ENCODE results near the gene VARS1. TPM values are rescaled to one million over a fixed set of nuclear protein-coding genes. Genes with fewer than 3 reads are reported as not detected.
A peak's percentile ranks its signal among the peaks of the same experiment; 100 is the strongest.
"Not testable (repeated sequence)": the region's sequence is repeated elsewhere in the genome, so short reads cannot be mapped to it uniquely, and the experiment has no call there.

Gene VARS1
- total RNA-seq, 2 donors from 2014 or later, result 57.7 to 127 TPM

DNA sequence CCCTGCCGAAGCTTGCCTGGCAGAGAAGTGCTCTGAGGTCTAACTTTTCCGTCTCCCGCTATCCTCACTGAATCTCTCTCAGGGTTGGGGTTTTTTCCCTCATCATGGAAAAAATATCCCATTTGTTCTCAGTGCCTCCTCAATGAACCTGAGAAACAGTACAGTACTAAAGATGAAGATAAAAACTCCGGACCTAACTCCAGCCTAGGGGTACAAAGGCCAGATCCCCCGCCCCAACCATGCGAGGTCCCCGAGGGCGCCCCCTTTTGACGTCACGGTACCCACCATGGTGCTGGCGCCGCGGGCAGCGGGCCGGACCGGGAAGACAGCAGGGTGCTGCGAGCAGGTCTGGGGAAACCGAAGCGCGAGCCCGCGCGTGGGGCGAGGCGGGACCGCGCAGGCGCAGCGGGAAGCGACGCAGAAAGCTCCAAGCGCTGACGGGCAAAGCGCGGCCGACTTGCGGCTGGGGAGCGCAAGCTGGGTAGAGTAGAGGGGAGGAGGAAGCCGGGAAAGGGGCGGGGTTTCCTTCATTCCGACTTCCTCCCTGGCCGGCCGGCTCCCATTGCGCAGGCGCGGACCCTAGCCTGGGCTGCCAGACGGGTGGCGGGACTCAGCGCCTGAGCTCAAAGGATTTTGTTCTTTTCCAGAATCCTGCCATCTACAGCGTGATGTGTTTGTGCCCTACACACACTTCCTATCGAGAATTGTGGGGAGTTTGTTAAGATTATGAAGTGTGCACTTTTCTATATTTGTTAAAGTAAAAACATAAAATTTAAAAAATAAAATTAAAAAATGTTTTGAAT is 11.1 kb upstream of the VARS1 start, which contains the start of gene LSM2:
Gene LSM2 (minus strand): TSS at position 497 of the 803 bp plus-strand sequence. CDS start 209 bp downstream, at position 288.
- H3K27ac Mint-ChIP-seq, result peak within 1 kb of the TSS; percentile 95 to 96
- DNase-seq (ENCODE audit: low spot score in 2 of 2) (peak; percentile 98 to 99), ATAC-seq (peak; percentile 99)
- H3K9me3 Mint-ChIP-seq, result no peaks in the 10 kb centered on the region
- H3K36me3 Mint-ChIP-seq, result peaks cover 11 to 17% of the 10 kb centered on the region in 2 donors

DNA sequence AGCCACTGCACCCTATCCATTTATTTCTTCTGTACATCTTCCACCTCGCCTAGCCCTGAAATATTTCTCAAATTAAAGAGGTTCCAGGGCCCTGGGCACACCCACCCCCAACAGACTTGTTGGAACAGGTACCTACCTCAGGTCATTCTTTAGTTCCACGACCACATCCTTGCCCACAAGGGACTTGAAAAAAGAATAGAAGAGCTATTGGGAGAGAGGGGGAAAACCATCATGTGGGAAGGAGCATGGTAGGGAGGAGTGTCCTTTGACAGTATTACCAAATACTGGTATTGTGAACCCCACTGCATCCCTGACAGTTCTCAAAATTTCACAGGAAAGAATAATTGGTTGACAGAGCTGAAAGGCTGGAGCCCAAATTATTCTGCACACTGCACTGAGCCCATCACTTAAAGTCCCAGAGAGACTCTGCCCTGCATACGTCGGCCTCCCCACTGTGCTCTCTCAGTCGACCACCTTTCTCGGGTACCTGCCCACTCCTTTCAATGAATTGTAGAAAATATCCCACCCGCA is 10.5 kb upstream of the VARS1 start:
- Mint-ChIP-seq H3K9me3 (no peaks in the 10 kb centered on the region), H3K36me3 (peaks cover 11 to 22% of the 10 kb centered on the region in 2 donors), H3K27ac (peak overlapping the region; percentile 95 to 96)
- DNase-seq (ENCODE audit: low spot score in 2 of 2) (no peak), ATAC-seq (peak; percentile 12 to 13)

DNA sequence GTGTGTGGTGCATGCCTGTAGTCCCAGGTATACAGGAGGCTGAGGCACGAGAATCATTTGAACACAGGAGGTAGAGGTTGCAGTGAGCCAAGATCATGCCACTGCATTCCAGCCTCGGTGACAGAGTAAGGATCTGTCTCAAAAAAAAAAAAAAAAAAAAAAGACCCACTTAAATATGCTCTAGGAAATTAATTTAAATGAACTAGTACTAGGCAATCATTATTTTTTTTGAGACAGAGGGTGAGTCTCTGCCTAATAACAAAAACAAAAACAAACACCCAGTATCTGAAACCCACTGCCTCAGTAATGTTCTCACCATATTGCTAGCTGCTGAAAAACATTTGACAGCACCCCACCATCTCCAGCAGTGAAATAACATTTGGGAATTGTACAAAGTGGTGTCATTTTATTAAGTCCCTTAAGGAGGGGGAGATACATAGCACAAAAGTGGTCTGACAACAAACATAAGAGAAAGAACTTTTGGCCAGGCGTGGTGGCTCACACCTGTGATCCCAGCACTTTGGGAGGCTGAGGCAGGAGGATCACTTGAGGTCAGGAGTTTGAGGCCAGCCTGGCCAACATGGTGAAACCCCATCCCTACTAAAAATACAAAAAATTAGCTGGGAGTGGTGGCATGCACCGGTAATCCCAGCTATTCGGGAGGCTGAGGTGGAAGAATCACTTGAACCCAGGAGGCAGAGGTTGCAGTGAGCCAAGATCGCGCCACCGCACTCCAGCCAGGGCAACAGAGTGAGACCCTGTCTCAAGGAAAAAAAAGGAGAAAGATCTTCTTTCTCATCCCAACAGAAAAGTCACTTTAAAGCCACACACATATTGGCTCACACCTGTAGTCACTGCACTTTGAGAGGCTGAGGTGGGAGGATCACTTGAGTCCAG is 5.7 kb upstream of the VARS1 start:
- not testable (repeated sequence) for DNase-seq (ENCODE audit: low spot score in 2 of 2); ATAC-seq; H3K27ac Mint-ChIP-seq; H3K9me3 Mint-ChIP-seq
- peaks cover 6 to 19% of the 10 kb centered on the region in 2 donors for H3K36me3 Mint-ChIP-seq

DNA sequence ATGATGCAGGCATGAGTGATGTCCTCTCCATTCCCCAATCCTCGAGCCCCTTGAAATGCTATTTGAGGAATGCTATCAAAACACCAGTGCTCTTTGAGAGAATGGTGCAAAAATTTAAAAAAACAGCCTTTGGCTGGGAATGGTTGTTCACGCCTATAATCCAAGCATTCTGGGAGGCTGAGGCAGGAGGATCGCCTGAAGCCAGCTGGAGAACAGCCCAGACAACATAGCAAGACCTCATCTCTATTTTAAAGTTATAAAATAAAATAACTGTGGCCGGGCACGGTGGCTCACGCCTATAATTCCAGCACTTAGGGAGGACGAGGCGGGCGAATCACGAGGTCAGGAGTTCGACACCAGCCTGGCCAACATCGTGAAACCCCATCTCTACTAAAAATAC is 4.2 kb upstream of the VARS1 start:
- Mint-ChIP-seq H3K27ac (no peak overlapping the region), H3K36me3 (peaks cover 0 to 19% of the 10 kb centered on the region in 2 donors), H3K9me3 (no peaks in the 10 kb centered on the region)
- no peak for DNase-seq (ENCODE audit: low spot score in 2 of 2)
- no peak for ATAC-seq

DNA sequence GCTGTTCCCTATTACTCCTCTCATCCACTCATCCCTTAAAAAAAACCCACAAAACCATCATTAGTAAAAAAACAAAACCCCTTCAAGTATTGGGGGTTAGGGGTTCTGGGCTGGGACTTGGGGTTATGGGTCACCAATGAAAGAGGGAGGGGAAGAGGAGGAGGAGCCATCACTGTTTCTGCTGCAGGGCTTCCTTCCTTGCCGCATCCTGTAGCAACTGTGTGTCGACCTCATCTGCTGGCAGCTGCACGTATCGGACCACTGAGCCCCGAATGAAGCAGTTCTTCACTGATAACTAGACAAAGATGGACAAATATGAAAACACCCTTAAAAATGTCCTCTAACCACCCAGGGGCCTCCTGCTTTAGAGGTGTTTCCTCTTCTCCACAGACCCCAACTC is 2.0 kb upstream of the VARS1 start:
- DNase-seq (ENCODE audit: low spot score in 2 of 2), result no peak
- no peaks in the 10 kb centered on the region for H3K9me3 Mint-ChIP-seq
- ATAC-seq, result no peak
- H3K36me3 Mint-ChIP-seq, result peaks cover 0 to 12% of the 10 kb centered on the region in 2 donors
- H3K27ac Mint-ChIP-seq, result peak overlapping the region; percentile 13 to 79

DNA sequence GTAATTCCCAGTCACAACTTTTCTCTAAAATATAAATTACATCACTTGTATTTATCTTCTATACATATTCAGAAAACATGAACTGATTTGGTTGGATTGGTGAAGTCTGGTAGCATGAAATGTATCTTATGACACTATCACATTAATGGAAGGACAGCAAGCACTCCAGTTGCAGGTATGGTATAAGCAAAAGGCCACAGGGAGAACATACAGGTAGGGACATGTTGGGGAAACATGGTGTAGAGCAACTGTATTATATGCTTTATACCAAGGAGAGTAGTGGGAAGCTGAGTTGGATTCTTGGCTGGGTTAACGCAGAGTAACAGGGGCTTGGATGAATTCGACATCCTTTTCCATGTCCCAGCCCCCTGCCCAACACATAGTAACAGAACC is 1.4 kb upstream of the VARS1 start:
- peaks cover 0 to 12% of the 10 kb centered on the region in 2 donors for H3K36me3 Mint-ChIP-seq
- H3K27ac Mint-ChIP-seq, result peak overlapping the region; percentile 13

DNA sequence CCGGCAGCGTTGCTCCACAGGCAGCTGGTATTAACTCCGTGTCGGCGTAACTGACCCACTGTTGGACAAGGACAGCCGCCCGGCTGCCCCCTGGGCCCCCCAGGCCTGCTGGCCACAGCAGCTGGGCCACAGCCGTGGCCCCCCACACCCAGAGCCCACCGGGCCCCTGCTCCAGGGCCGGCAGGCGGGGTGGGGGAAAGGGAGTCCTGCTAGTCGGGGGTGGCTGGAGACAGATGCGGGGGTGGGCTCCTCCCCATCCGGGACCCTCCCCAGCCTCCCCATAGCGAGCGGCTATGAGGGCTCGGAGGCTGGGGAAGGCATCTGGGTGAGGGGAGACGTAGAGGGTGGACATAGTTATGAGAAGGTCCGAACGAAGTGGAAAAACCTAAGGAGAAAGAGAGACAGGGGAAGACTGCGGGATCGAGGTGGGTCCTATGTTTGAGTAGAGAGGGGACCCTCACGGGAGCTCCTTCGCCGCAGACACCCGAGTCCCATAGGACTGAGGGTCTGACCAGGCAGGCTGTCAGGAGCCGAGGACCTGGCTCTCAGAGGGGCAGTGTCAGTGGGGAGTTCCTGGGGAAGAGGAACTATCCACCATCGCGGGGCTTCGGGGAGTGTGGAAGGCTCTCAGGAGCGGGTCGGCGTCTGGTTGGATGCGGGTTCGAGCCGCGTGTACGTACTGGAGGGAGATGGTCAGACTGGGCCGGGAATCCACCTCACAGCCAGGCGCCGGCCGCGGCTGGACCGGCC is 511 bp downstream of the VARS1 start:
- Mint-ChIP-seq H3K36me3 (peaks cover 5 to 12% of the 10 kb centered on the region in 2 donors), H3K9me3 (no peaks in the 10 kb centered on the region), H3K27ac (peak overlapping the region; percentile 91 to 100)
- ATAC-seq (peak in 1 of 2 donors; percentile 1), DNase-seq (ENCODE audit: low spot score in 2 of 2) (no peak)

More for the DNA sequence above, 1.4 kb upstream of the VARS1 start:
- H3K9me3 Mint-ChIP-seq, result no peaks in the 10 kb centered on the region
- no peak for DNase-seq (ENCODE audit: low spot score in 2 of 2)
- no peak for ATAC-seq

DNA sequence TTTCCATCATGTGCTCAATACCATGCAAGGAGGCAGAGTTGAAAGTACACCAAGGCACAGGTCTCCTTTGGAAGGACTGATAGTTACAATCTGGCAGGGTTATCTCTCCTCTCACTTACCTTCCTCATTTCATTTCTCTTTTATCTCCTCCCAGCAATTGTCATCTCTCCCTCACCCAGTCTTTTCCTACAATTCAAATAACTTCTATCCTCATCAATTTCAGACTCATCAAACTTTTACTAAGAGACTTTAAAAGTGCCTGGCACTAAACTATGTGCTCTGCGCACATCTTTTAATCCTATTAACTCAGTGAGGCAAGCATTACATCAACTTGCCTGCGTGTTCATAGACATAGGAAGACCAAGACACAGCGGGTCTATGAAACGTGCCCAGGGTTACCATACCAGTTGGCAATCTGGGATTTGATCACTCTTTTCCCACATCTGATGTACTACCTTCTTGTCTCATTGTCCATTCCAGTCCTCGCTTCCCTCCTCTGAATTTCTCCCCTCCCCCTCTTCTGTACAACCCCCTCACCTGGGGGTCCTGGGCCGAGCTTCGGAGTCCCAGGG is 1.2 kb downstream of the VARS1 start:
- Mint-ChIP-seq H3K36me3 (peaks cover 5 to 16% of the 10 kb centered on the region in 2 donors), H3K27ac (peak overlapping the region; percentile 81 to 91), H3K9me3 (no peaks in the 10 kb centered on the region)
- no peak for ATAC-seq
- DNase-seq (ENCODE audit: low spot score in 2 of 2), result no peak

DNA sequence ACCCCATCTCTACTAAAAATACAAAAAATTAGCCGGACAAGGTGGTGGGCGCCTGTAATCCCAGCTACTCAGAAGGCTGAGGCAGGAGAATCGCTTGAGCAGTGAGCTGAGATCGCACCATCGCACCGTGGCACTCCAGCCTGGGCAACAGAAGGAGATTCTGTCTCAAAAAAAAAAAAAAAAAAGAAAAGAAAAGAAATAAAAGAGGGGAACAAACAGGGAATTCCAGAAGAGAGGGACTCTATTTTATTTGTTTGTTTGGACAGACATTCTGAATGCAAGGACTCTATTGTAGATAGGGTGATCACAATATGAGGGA is 1.7 kb downstream of the VARS1 start:
- H3K9me3 Mint-ChIP-seq; DNase-seq (ENCODE audit: low spot score in 2 of 2); ATAC-seq: not testable (repeated sequence)
- peaks cover 5 to 18% of the 10 kb centered on the region in 2 donors for H3K36me3 Mint-ChIP-seq
- H3K27ac Mint-ChIP-seq, result peak overlapping the region; percentile 18 to 91

DNA sequence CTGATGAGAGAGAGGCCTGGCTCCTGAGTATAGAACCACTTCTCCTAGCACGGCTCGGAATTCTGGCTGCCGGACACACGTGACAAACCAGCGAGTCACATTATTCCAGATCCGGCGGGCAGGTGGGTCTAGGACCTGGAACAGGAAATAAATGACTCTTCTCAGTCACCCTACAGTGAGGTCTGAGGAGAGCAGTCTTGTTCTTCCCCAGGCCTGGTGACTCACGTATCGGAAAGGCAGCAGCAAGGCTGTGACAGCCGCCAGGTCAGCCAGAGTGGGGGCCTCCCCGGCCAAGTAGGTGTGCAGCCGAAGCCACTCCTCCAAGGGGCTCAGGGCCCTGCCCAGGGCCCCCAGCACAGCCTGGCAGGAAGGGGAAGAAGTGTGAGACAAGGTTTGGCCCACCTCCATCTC is 2.8 kb downstream of the VARS1 start:
- peak overlapping the region in 1 of 2 donors; percentile 91 for H3K27ac Mint-ChIP-seq
- H3K36me3 Mint-ChIP-seq, result peaks cover 5 to 18% of the 10 kb centered on the region in 2 donors
- peak in 1 of 2 donors; percentile 26 for ATAC-seq

DNA sequence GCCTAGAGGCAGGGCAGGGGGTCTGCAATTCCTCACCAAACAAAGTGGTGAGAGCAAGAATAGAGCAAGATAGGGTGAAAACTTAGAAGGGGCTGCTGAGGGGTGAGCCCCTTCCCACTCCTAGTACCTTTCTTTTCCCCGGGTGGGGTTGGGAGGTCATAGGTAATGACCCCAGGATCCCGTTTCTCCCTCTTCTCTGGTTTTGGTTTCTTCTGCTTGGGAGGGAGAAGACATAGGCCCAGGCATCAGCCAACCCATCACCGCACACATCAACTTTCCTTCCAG is 3.5 kb downstream of the VARS1 start:
- H3K27ac Mint-ChIP-seq, result peak overlapping the region in 1 of 2 donors; percentile 91
- no peak for DNase-seq (ENCODE audit: low spot score in 2 of 2)
- no peaks in the 10 kb centered on the region for H3K9me3 Mint-ChIP-seq
- ATAC-seq, result no peak
- peaks cover 5 to 18% of the 10 kb centered on the region in 2 donors for H3K36me3 Mint-ChIP-seq

More for the DNA sequence above, 2.8 kb downstream of the VARS1 start:
- H3K9me3 Mint-ChIP-seq, result no peaks in the 10 kb centered on the region
- DNase-seq (ENCODE audit: low spot score in 2 of 2), result no peak

DNA sequence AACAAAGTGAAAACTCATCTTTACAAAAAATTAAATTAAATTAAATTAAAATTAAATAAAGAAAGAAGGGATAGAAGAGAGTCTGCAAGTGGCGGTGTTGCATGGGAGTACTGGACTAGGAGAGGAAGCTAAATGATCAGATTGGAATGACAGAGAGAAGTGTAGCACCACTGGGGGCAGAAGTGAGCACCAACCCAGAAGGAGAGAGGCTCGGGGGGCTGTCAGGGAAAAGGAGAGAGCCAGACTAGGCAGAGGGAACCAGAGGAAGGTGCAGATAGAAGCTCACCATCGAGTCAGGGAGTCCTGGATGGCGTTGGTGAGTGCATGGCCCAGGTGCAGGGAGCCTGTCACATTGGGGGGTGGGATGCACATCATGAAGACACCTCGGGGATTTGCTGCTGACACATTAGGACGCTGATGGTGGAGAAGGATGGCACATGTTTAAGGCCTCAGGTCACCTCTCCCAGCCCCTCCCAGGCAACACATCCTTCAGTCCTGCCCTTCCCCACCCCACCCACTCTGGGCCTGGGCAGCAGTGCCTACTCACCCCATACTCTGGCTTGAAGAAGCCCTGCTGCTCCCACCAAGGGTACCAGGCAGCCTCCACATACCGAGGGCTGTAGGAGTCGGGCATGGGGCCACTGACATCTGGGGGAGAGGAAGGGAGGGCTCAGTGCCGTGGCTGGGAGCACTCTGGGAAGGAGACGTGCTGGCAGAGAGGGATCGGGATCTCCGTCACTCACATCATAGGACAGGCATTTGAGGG is 4.0 kb downstream of the VARS1 start:
- peak overlapping the region in 1 of 2 donors; percentile 8 for H3K27ac Mint-ChIP-seq
- H3K9me3 Mint-ChIP-seq, result no peaks in the 10 kb centered on the region
- H3K36me3 Mint-ChIP-seq, result peaks cover 5 to 18% of the 10 kb centered on the region in 2 donors
- DNase-seq (ENCODE audit: low spot score in 2 of 2), result peak in 1 of 2 donors; percentile 57
- no peak for ATAC-seq

DNA sequence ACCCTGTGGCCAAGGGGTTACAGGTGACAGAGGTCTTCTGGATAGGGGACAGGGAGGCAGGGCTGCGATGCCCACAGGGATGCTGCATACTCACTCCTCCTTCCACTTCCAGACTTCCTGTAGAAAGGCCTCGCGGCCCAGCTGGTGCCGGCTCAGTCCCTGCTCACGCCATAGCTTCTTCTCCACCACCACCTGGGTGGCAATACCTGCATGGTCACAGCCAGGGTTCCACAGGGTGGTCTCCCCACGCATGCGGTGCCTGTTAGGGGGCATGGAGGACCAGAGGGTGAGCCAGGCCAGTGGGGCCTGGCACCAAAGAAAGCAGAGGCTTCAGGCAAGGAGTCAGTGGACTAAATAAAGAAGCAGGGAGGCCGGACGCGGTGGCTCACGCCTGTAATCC is 10.1 kb downstream of the VARS1 start:
- Mint-ChIP-seq H3K9me3 (no peaks in the 10 kb centered on the region), H3K36me3 (peaks cover 2 to 18% of the 10 kb centered on the region in 2 donors)
- no peak for ATAC-seq

DNA sequence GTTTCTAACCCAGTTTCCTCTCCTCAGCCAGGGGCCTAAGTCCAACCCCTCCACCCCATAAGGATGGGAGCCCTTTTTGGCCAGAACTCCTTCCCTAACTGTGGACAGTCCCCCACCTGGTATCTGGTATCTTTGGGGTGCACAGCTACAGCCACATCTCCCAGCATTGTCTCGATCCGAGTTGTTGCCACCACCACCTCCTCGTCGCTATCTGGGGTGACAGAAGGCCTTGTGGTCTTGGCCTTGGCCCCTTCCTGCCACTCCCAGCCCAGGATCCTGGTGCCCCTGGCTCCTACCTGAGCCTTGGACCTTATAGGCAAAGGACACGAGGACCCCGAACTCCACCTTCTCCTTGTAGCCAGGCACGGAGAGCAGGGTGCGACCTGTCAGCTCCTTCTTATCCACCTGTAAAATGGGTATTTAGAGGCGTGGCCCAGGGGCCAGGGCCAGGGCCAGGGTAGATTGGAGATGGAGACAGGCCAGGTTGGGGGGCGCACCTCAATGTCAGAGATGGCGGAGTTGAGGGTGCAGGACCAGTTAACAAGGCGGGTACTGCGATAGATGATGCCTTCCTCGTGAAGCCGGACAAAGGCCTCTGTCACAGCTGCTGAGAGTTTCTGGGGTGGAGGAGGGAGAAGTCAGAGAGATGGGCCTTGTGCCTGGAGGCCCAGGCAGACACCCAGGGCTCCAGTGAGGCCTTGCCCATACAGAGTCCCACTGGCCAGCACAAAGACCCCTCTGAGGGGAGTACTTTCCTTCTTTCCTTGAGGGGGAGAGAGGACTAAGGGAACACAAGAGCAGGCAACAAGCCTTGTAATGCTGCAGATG is 11.2 kb downstream of the VARS1 start:
- Mint-ChIP-seq H3K9me3 (no peaks in the 10 kb centered on the region), H3K27ac (no peak overlapping the region), H3K36me3 (peaks cover 0 to 12% of the 10 kb centered on the region in 2 donors)
- DNase-seq (ENCODE audit: low spot score in 2 of 2) (no peak), ATAC-seq (no peak)

More for the DNA sequence above, 10.1 kb downstream of the VARS1 start:
- peak overlapping the region in 1 of 2 donors; percentile 60 for H3K27ac Mint-ChIP-seq
- DNase-seq (ENCODE audit: low spot score in 2 of 2), result no peak
